Adrenal gland (tissue), 12 donors: ENCODE measurements around the gene GALNT18. TPM values are rescaled to one million over a fixed set of nuclear protein-coding genes. Genes with fewer than 3 reads are reported as not detected.

ENCODE experiments used
- DNase-seq, 7 donors: peaks; one replicate each; pipeline ENCODE4 v3.0.0-alpha.2; 2019 to 2020
- H3K27ac ChIP-seq, 5 donors: fragments of 200-600 bp; sonication (generic) in 4 of 5; 1 replicate in 3 of 5; 2 replicates in 2 of 5; pipeline versions ENCODE4 v1.5.1 to v1.8.0; 2016 to 2020; ENCODE audit warnings: mild to moderate bottlenecking in 1 of 5
- H3K27me3 ChIP-seq: fragments of 200-600 bp; 2 replicates; pipeline ENCODE4 v1.8.0; 2021
- H3K36me3 ChIP-seq, 2 donors: fragments of 200-600 bp; replicated peaks in 1 of 2; 1 replicate in 1 of 2; 2 replicates in 1 of 2; pipeline versions ENCODE4 v1.5.1 to v1.8.0; 2018 to 2022
- H3K4me1 ChIP-seq, 2 donors: fragments of 200-600 bp; replicated peaks in 1 of 2; 1 replicate in 1 of 2; 2 replicates in 1 of 2; pipeline versions ENCODE4 v1.5.1 to v1.8.0; 2018 to 2021
- H3K4me3 ChIP-seq, 4 donors: fragments of 200-600 bp; sonication (generic) in 3 of 4; one replicate each; pipeline ENCODE4 v1.5.1; 2016 to 2018
- H3K9me3 ChIP-seq, 3 donors: fragments of 200-600 bp; sonication (generic) in 1 of 3; replicated peaks in 1 of 3; 1 replicate in 2 of 3; 2 replicates in 1 of 3; pipeline versions ENCODE4 v1.5.1 to v1.8.0; 2016 to 2021
- POLR2A ChIP-seq, 2 donors: fragments of 450-650 bp; IDR thresholded peaks; one replicate each; pipeline ENCODE4 v1.6.1; 2017; ENCODE audit warnings: antibody characterized with exemption in 2 of 2, mild to moderate bottlenecking in 2 of 2, moderate library complexity in 1 of 2
- WGBS, 4 donors: extraction: QIAGEN DNeasy Blood & Tissue Kit in 2 of 4; methylation state at CpG; one replicate each; pipeline versions ENCODE4 v1.1.5 to v1.1.7; 2013 to 2017; 5-methylcytosine and 5-hydroxymethylcytosine counted together
- intact Hi-C, 2 donors: fragments of 100-400 bp; cut with DNase I; formaldehyde crosslinking; loops; one replicate each; pipeline versions ENCODE4 v1.14.1 to v1.15.0; 2022 to 2023
- polyA plus RNA-seq, 3 donors: library from polyadenylated mRNA; stranded (reverse); fragments of 200-250 nt in 2 of 3; fragments of 350-450 nt in 1 of 3; fragmentation: Illumina TruSeq in 1 of 3; extraction: RNeasy Lipid Tissue Mini Kit (QIAGEN cat#74804) in 1 of 3; gene quantifications; one replicate each; pipeline ENCODE4 v1.2.3, GENCODE V29; 2013 to 2014
- total RNA-seq, 9 donors: library from RNA; depleted of rRNA in 4 of 9; stranded (reverse); fragments of >200 nt in 4 of 9; fragments of 120-200 nt in 1 of 9; fragmentation: NEBNext Ultra II Directional in 1 of 9; extraction: Animal tissue kit (Norgen Biotek cat#: 25700) in 1 of 9; gene quantifications; one replicate each; pipeline versions ENCODE4 v1.1.0 to v1.2.4, GENCODE V29; 2013 to 2023
- TF ChIP-seq, protein P1 (sequence below), 6 experiments: fragments of 450-650 bp in 4 of 6; fragments of 200-600 bp in 2 of 6; sonication (generic) in 1 of 6; IDR thresholded peaks; 1 replicate in 5 of 6; 2 replicates in 1 of 6; pipeline versions ENCODE4 v1.5.1 to v1.8.0; 2016 to 2021; ENCODE audit warnings: antibody characterized with exemption in 6 of 6, mild to moderate bottlenecking in 2 of 6, moderate library complexity in 1 of 6
- donor health status: healthy with polysubstance abuse.
- donor health status: Bipolar disorder and iron deficiency.
- donor health status: DM: yes; HTN: yes; CAD: no.
- donor health status: DM: no; HTN: no; CAD: no.
- donor health status: DM: no; HTN: no; CAD: no.
- donor health status: DM: yes; HTN: yes; CAD: no.

The GALNT18 gene
- total and polyA plus RNA-seq, 12 donors, result 1.4 to 15.1 (median 6.4) TPM

DNA sequence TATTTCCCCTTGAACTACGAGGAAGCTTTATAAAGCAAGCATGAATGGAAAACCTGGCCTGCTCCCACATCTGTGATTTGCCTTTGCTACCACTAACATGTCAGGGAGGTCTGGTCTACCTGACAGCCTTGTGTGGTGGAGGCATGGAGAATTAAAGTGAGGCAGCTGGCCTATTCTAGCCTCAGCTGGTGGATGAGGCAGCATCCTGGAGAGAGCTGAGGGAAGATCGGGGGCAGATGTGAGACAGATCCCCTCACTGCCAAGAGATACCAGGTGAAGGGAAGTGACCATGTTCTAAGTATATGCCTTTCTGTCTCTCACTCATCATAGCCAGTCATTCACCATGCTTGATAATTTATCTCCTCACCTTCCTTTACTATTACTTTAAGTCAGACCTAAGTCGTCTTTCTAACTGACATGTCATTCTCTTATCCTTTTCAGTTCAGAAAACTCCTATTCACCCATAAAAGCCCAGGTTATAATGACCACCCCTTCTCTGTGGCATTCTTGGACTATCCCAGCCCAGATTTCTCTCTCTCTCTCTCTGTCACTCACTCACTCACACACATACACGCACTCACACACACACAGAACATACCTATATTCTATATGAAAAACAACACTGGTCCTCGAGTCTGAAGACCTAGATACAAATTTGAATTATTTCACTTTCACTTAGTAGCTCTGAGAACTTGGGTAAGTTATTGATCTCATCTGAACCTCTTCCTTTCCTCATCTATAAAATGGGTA lies 359.5 kb downstream of the GALNT18 start:
- Histone ChIP-seq H3K27me3 (no peaks in the 10 kb centered on the region), H3K27ac (no peak overlapping the region), H3K9me3 (no peaks in the 10 kb centered on the region), H3K36me3 (no peaks in the 10 kb centered on the region), H3K4me1 (no peaks in the 10 kb centered on the region), H3K4me3 (no peak overlapping the region)
- TF ChIP-seq, protein P1, sequence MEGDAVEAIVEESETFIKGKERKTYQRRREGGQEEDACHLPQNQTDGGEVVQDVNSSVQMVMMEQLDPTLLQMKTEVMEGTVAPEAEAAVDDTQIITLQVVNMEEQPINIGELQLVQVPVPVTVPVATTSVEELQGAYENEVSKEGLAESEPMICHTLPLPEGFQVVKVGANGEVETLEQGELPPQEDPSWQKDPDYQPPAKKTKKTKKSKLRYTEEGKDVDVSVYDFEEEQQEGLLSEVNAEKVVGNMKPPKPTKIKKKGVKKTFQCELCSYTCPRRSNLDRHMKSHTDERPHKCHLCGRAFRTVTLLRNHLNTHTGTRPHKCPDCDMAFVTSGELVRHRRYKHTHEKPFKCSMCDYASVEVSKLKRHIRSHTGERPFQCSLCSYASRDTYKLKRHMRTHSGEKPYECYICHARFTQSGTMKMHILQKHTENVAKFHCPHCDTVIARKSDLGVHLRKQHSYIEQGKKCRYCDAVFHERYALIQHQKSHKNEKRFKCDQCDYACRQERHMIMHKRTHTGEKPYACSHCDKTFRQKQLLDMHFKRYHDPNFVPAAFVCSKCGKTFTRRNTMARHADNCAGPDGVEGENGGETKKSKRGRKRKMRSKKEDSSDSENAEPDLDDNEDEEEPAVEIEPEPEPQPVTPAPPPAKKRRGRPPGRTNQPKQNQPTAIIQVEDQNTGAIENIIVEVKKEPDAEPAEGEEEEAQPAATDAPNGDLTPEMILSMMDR (IDR thresholded peaks at IDR 0.05), result no peak
- no peak for TF ChIP-seq POLR2A (IDR thresholded peaks at IDR 0.05)
- 71 to 80% (median 78%) methylated on average over 5 of the region's 5 CpGs for WGBS, 4 donors
- no peak for DNase-seq
- intact Hi-C loops, result no loop called here

DNA sequence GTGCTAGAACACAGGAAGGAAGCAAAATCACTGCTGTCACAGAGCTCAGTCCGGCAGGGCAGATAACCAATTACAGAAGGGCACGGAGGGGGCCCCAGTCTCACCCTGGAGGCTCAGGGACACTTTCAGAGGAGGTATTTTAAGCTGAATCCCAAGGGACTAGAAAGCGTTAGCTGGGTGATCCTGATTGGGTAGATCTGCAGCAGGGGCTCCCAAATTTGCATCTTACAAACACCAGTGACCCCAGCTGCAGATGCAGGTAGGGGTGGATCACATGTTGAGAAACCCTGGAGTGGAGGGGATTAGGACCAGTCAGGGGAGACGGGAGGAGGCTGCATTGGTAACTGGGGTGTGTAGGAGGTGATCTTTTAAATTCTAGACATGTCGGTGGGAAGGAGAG lies 360.2 kb downstream of the GALNT18 start:
- Histone ChIP-seq H3K4me3 (no peak overlapping the region), H3K4me1 (no peaks in the 10 kb centered on the region), H3K27me3 (no peaks in the 10 kb centered on the region), H3K36me3 (no peaks in the 10 kb centered on the region), H3K9me3 (no peaks in the 10 kb centered on the region), H3K27ac (no peak overlapping the region)
- no peak for DNase-seq
- intact Hi-C loops, result no loop called here
- 63 to 74% (median 71%) methylated on average over 4 to 5 of the region's 5 CpGs for WGBS, 4 donors
- TF ChIP-seq, protein P1 (IDR thresholded peaks at IDR 0.05), result no peak
- TF ChIP-seq POLR2A (IDR thresholded peaks at IDR 0.05), result no peak

DNA sequence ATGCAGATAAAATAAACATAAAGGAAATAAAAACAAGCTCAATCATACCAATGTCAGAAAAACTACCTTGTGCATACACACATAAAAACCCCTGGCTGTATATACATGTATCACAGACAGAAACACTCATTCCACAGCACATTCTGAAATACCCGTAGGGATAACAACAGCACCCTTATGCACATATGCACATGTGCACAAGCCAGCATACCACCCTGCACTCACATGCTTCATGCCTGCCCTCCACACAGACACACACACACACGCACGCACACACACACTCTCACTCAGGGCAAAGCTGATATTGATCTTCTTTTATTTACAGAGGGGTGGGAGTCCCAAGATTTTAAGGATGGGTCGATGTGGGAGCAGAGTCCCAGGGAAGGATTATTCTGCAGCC lies 360.9 kb downstream of the GALNT18 start:
- H3K36me3 ChIP-seq, result no peaks in the 10 kb centered on the region
- no peak overlapping the region for H3K27ac ChIP-seq
- TF ChIP-seq, protein P1 (IDR thresholded peaks at IDR 0.05), result no peak
- TF ChIP-seq POLR2A (IDR thresholded peaks at IDR 0.05), result no peak
- DNase-seq, result no peak
- no peaks in the 10 kb centered on the region for H3K27me3 ChIP-seq
- intact Hi-C loops, result no loop called here
- WGBS, 4 donors, result 55 to 86% (median 79%) methylated on average over 4 of the region's 4 CpGs
- no peaks in the 10 kb centered on the region for H3K4me1 ChIP-seq
- no peaks in the 10 kb centered on the region for H3K9me3 ChIP-seq
- H3K4me3 ChIP-seq, result no peak overlapping the region

DNA sequence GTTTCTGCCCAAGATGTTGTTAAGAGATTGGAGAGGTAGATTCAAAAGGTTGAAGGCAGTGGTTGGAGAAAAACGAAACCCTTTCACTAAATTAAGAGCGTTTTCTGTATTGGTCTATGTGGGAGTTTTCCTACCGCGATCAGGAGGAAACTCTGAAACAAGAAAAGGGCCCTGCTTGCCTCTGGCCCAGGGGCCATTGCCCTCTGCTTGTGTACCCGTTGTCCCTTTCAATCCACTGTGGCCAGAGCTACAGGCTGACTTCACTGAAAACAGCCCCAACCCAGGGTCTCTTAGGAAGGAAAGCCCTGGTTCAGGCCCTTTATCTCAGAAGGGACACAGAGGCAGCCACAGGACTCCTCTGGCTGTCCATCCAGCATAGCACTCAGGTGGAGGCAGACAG lies 367.8 kb downstream of the GALNT18 start:
- intact Hi-C loops, result no loop called here
- no peak for DNase-seq
- Histone ChIP-seq H3K27ac (no peak overlapping the region), H3K4me3 (no peak overlapping the region), H3K36me3 (no peaks in the 10 kb centered on the region), H3K9me3 (no peaks in the 10 kb centered on the region), H3K27me3 (no peaks in the 10 kb centered on the region), H3K4me1 (no peaks in the 10 kb centered on the region)
- TF ChIP-seq POLR2A (IDR thresholded peaks at IDR 0.05), result no peak
- TF ChIP-seq, protein P1 (IDR thresholded peaks at IDR 0.05), result no peak
- 77 to 82% (median 80%) methylated on average over 5 of the region's 5 CpGs for WGBS, 4 donors
